SH-SY5Y (cell line): ENCODE measurements around the gene SPTY2D1.

Source experiments
- GATA2 ChIP-seq: IDR thresholded peaks from 2 replicates; pipeline ENCODE4 v1.6.1; 2011; ENCODE audit warnings: mild to moderate bottlenecking, low read depth, low read length
- GATA3 ChIP-seq: IDR thresholded peaks from 2 replicates; pipeline ENCODE4 v1.6.1; 2011; ENCODE audit warnings: low read depth, mild to moderate bottlenecking, low read length, moderate library complexity

GRCh38 chr11:18617688-18618341, 16.3 kb downstream of the SPTY2D1 start:
- TF ChIP-seq GATA3 = no peak
- no peak for TF ChIP-seq GATA2
